Measurements from ENCODE around the gene ANKS1B.

GRCh38 chr12:99390707-99391106, 594.0 kb downstream of the ANKS1B start:
- TF ChIP-seq POLR2AphosphoS5 (IDR thresholded peaks at IDR 0.05; ENCODE audit: low read depth, low read length) (no peak), TCF7L2 (IDR thresholded peaks at IDR 0.05; ENCODE audit: low read depth, low read length) (no peak), SIN3A (IDR thresholded peaks at IDR 0.05; ENCODE audit: borderline replicate concordance, insufficient read depth, low read depth, low read length) (no peak)
- TF ChIP-seq, protein P1, sequence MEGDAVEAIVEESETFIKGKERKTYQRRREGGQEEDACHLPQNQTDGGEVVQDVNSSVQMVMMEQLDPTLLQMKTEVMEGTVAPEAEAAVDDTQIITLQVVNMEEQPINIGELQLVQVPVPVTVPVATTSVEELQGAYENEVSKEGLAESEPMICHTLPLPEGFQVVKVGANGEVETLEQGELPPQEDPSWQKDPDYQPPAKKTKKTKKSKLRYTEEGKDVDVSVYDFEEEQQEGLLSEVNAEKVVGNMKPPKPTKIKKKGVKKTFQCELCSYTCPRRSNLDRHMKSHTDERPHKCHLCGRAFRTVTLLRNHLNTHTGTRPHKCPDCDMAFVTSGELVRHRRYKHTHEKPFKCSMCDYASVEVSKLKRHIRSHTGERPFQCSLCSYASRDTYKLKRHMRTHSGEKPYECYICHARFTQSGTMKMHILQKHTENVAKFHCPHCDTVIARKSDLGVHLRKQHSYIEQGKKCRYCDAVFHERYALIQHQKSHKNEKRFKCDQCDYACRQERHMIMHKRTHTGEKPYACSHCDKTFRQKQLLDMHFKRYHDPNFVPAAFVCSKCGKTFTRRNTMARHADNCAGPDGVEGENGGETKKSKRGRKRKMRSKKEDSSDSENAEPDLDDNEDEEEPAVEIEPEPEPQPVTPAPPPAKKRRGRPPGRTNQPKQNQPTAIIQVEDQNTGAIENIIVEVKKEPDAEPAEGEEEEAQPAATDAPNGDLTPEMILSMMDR (IDR thresholded peaks at IDR 0.05) = peak; percentile 52
- TF ChIP-seq, protein P2, sequence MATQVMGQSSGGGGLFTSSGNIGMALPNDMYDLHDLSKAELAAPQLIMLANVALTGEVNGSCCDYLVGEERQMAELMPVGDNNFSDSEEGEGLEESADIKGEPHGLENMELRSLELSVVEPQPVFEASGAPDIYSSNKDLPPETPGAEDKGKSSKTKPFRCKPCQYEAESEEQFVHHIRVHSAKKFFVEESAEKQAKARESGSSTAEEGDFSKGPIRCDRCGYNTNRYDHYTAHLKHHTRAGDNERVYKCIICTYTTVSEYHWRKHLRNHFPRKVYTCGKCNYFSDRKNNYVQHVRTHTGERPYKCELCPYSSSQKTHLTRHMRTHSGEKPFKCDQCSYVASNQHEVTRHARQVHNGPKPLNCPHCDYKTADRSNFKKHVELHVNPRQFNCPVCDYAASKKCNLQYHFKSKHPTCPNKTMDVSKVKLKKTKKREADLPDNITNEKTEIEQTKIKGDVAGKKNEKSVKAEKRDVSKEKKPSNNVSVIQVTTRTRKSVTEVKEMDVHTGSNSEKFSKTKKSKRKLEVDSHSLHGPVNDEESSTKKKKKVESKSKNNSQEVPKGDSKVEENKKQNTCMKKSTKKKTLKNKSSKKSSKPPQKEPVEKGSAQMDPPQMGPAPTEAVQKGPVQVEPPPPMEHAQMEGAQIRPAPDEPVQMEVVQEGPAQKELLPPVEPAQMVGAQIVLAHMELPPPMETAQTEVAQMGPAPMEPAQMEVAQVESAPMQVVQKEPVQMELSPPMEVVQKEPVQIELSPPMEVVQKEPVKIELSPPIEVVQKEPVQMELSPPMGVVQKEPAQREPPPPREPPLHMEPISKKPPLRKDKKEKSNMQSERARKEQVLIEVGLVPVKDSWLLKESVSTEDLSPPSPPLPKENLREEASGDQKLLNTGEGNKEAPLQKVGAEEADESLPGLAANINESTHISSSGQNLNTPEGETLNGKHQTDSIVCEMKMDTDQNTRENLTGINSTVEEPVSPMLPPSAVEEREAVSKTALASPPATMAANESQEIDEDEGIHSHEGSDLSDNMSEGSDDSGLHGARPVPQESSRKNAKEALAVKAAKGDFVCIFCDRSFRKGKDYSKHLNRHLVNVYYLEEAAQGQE (IDR thresholded peaks at IDR 0.05; ENCODE audit: insufficient read depth in 1 of 2, low read depth in 2 of 2, low read length in 1 of 2) = no peak
